T follicular helper cell (primary cell): Measurements from ENCODE around the gene SNX8.

Source experiments
- DNase-seq: peaks from one replicate; pipeline ENCODE4 v3.0.0-alpha.2; 2020; ENCODE audit warnings: low read depth

The SNX8 gene

GRCh38 chr7:2203766-2204300 lies 110.4 kb downstream of the SNX8 start:
- DNase-seq: no peak

- DNase-seq: no peak
Observed at GRCh38 chr7:2202901-2203765, 111.1 kb downstream of the SNX8 start.

- no peak for DNase-seq
Observed at GRCh38 chr7:2202361-2202761, 111.9 kb downstream of the SNX8 start.
